ENCODE results near the gene THUMPD2.

GRCh38 chr2:39723497-39723896, 55.6 kb downstream of the THUMPD2 start:
- TF ChIP-seq CTCF (IDR thresholded peaks at IDR 0.05; ENCODE audit: low read depth, low read length, poor library complexity, severe bottlenecking) (no peak), EZH2phosphoT487 (IDR thresholded peaks at IDR 0.05; ENCODE audit: borderline replicate concordance, low read length) (no peak)
